GM19238 (cell line): ENCODE data around the gene PLCH1.
A peak's percentile ranks its signal among the peaks of the same experiment; 100 is the strongest.

ENCODE experiments used
- DNase-seq: peaks from one replicate; pipeline ENCODE4 v3.0.0; 2011; ENCODE audit warnings: low spot score; ENCODE audit not compliant: insufficient read length

Gene PLCH1

GRCh38 chr3:155746703-155747102, 1.8 kb upstream of the PLCH1 start:
- no peak for DNase-seq

- no peak for DNase-seq
Observed at GRCh38 chr3:155745795-155746550, 1.1 kb upstream of the PLCH1 start.

GRCh38 chr3:155744010-155744625, 753 bp downstream of the PLCH1 start:
- no peak for DNase-seq

- DNase-seq = no peak
Observed at GRCh38 chr3:155743606-155744005, 1.3 kb downstream of the PLCH1 start.

- DNase-seq = no peak
Observed at GRCh38 chr3:155742349-155742965, 2.4 kb downstream of the PLCH1 start.

DNA sequence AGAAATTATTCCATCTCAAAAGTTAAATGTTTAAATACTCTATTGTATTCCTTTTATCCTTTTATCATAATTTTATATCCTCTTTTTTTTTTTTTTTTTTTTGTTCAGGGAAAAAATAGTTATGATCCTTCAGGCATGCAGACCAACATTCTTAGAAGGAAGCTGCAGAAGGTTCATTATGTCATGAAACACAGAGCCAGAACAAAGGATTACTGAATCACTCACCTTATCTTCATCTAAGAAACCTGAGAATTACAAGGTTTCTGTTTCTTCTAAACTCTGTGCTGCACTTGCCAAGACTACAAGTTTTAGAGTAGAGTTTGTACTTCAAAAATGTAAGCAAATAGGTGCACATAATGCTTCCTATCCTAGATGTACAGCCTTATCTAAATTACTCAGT, 3.3 kb downstream of the PLCH1 start:
- no peak for DNase-seq

- no peak for DNase-seq
Observed at GRCh38 chr3:155741101-155741500, 3.8 kb downstream of the PLCH1 start.

DNA sequence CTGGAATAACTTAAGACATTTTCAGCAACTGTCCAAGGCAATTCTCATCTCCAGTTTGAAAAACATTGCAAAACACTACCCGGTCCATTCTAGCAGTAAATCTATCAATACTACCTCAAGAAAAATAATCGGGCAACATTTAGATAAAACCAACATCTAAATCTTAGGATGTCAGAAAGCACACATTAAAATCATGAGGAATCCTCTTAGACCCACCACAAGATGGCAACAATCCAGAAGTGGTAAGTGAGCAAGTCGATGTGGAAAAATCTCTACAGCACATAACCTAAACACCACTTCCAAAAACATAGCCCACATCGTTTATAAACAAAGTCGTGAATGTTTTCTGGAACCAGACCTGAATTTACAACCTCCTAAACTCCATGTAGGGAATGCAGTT, 5.7 kb downstream of the PLCH1 start:
- DNase-seq = no peak

DNA sequence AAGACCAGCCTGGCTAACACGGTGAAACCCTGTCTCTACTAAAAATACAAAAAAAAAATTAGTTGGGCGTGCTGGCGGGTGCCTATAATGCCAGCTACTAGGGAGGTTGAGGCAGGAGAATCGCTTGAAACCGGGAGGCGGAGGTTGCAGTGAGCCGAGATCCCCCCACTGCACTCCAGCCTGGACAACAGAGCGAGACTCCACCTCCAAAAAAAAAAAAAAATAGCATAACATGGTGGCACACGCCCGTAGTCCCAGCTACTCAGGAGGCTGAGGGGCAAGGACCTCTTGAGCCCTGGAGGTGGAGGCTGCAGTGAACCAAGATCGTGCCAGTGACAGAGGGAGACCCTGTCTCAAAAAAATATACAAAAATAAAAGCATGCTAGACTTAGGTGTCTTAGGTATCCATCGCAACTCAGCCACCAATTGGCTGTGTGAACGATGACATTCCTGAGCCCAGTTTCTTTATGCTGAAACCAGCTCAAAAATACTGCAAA, 6.2 kb downstream of the PLCH1 start:
- DNase-seq = no peak

GRCh38 chr3:155737844-155738460, 6.9 kb downstream of the PLCH1 start:
- DNase-seq = peak; percentile 42

- DNase-seq = no peak
Observed at GRCh38 chr3:155736381-155736780, 8.5 kb downstream of the PLCH1 start.

DNA sequence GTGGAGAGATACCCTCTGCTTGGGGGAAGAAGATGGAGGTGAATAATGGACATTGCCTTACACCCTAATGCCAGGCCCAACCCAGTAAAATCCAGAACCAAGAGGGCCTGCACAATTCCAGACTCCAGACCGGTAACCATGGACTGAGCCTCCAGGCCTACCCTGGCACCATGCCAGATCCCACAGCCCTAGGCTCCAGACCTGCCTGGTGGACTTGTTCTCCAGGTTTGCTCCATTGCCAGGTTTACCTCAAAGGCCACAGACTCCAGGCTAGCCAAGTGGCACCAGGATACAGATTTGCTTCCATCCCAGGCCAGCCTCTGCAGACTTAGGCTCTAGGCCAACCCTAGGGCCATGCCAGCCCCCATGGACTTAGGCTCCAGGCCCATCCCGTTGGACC, 14.0 kb downstream of the PLCH1 start:
- DNase-seq = no peak

DNA sequence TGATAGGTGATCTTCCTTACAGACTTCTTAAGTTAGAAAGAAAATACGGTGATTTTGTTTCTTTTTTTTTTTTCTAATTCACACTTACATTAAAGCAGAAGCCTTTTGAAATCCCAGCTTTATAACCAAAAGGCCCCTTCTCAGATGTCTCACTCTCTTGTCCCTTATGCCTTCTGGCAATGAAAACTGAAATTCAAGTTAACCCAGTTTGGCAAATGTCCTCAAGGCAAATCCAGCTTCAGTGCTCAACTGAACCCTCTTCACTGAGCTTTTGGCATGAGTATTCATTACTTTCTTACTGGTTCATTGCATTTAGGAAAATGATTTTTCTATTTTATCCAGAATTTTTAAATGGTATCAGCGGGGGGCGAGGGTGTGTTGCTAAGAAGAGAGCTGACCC, 17.0 kb downstream of the PLCH1 start:
- no peak for DNase-seq

DNA sequence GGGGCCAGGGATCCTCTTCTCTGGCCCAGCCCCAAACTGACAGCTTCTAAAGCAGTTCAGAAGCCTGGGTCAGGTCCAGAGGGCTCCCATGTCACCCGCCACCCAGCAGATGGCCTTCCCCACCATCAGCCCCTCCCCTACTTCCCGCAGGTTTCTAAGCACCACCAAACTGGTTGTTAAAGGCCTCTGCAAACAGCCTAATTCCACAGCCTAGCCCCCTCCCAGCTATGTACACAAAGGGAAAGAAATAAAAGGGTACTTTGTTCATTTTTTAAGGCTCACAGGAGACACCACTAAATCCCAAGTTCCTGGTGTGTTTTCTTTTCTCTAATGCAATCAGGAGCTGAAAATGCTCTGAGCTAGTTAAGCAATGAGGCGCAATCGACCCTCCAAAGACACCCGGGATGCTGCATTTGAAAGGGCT, 30.6 kb downstream of the PLCH1 start:
- DNase-seq = no peak

GRCh38 chr3:155712008-155712407, 32.9 kb downstream of the PLCH1 start:
- DNase-seq = peak; percentile 2

DNA sequence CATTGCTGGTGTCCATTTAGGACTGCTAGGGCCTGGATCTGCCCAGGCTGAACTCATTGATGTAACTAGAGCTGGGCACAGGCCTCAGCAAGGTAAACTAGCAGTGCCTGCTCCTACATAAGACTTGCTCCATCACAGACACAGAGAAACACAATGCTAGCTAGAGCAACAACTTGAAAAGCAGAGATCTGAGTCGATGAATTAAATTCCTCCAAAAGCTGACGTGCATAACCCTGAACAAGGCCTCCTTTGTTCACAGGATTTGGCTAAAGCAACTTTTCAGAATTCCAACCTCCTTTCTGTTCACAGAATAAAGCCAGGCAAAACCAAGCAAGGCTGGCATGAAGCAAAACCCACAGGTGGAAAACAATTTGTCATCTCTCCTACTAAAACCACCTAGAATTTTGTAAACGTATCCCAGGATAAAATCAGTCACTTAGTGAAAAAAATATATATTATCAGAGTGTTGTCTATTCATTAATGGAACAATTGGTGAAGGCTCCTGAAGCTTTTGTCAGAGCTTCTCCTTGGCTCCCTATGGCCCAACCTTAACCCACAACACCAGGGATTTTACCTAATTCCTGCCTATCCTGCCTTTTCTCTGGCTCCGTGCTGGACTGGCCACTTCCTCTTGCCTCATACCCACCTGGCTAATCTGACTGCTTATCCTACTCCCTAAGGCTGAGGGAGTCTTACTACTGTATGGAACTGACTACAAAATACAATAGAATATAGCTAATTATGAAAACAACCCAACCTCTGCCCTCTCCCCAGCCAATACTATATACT, 39.9 kb downstream of the PLCH1 start:
- no peak for DNase-seq

GRCh38 chr3:155704061-155704460, 40.8 kb downstream of the PLCH1 start:
- no peak for DNase-seq

DNA sequence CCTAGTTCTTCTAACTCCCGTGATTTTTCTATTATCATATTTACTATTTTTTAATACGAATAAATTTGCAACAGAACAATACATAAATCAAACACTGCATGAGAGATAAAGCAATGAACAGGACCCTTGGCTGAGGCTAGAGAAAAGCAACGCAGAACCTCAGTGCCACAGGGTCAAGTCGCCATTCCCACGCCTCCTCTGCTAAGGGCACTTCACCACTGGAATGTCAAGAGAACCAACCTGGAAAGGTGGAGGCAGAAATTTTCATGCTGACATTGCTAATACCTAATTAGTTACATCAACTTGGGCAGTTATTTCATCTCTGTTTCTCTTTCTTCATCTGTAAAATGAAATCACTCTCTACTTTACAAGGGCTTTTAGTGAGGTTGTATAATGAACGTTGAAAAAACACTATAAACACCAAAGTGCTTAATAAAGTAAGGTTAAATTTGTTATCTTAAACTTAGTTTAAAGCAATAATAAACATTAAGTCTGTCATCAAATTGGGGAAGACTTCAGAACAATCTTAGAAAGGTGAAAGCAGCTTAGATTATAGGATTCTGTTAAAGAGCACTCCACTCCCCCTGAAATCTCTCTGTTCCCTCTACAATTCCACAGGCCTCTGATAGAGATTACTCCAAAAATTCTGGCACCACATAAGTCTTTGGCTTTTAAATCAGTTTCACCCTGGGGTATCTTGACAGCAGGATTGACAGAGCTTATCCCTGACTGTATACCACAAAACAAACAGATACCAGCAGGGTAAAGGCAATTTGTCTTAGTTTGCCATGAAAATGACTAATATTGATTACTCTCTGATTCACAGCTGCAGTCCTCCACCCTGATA, 41.9 kb downstream of the PLCH1 start:
- DNase-seq = no peak

DNA sequence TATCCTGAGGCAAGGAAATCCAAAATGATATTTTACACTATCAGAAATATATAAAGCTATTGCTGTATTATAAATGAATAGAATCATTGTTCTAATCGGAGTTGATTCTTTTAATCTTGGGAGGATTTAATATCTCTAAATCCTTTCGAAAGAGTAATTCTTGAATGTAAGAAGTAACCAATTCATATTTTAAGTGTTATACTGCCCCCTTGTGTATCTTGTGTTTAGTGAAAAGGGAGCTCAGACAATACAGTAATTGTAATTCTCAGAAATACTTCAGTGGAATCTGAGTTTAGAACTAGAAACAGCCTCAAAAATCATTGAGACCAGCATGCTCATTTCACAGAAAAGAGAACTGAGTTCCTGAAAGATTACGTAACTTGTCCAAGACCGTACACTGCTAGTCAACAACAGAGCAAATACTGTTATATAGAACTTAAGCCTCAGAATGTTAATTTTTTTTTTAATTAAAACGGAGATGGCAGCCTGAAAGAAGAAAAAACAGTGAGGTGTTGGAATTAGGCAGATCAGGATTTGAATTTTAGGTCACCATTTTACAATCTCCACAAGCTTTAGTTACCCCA, 42.9 kb downstream of the PLCH1 start:
- DNase-seq = no peak

- DNase-seq = no peak
Observed at GRCh38 chr3:155697542-155697941, 47.3 kb downstream of the PLCH1 start.
